Endothelial cell of umbilical vein (primary cell): ENCODE data around the gene CORO7. TPM values are rescaled to one million over a fixed set of nuclear protein-coding genes. Genes with fewer than 3 reads are reported as not detected.

Experiments used
- BruUV-seq: library from RNA; stranded (reverse); fragments of 400-500 nt; replicated peaks from 2 replicates; lab custom pipeline; 2021; lab: Mats Ljungman, UMichigan
- CTCF ChIA-PET: fragments of 300-600, 350-600 bp; sonication (Branson Sonifier 250); formaldehyde crosslinking; loops from one replicate; lab custom pipeline; 2021; ENCODE audit warnings: antibody characterized with exemption, inconsistent platforms; lab: Charles Lee
- POLR2A ChIA-PET: fragments of 300-600, 350-600 bp; sonication (Branson Sonifier 250); formaldehyde crosslinking; loops from one replicate; lab custom pipeline; 2021; ENCODE audit warnings: antibody characterized with exemption, inconsistent platforms; lab: Charles Lee
- DNase-seq: peaks from one replicate; pipeline ENCODE4 v3.0.0-alpha.2; 2011; ENCODE audit warnings: low read depth, low spot score
- FAIRE-seq: peaks from 2 replicates; lab custom pipeline; 2011; peaks lifted over from hg19 to GRCh38; lab: Jason Lieb, UNC
- H2AFZ ChIP-seq: 2 replicates; pipeline ENCODE4 v1.6.0; 2012; ENCODE audit warnings: low read depth, low read length, control low read depth, inconsistent platforms
- H3K27ac ChIP-seq: 2 replicates; pipeline ENCODE4 v1.5.1; 2011; ENCODE audit warnings: low read depth, mild to moderate bottlenecking, control low read depth, low read length, moderate library complexity; ENCODE audit not compliant: insufficient read depth
- H3K27me3 ChIP-seq, 2 experiments: 2 replicates each; pipeline versions ENCODE4 v1.6.0 to v1.6.1; 2011; ENCODE audit warnings: low read length in 2 of 2, mixed read lengths in 1 of 2; ENCODE audit not compliant: control insufficient read depth in 2 of 2, insufficient read depth in 2 of 2
- H3K36me3 ChIP-seq, 2 experiments: 2 replicates in 1 of 2; 3 replicates in 1 of 2; pipeline ENCODE4 v1.5.1; 2011; ENCODE audit warnings: low read length in 2 of 2, mild to moderate bottlenecking in 1 of 2, moderate library complexity in 1 of 2; ENCODE audit not compliant: control insufficient read depth in 2 of 2, insufficient read depth in 2 of 2; ENCODE audit errors: extremely low read depth in 1 of 2
- H3K4me1 ChIP-seq: 3 replicates; pipeline ENCODE4 v1.5.1; 2011; ENCODE audit warnings: mild to moderate bottlenecking, low read length; ENCODE audit not compliant: control insufficient read depth, insufficient read depth; ENCODE audit errors: extremely low read depth
- H3K4me2 ChIP-seq: 2 replicates; pipeline ENCODE4 v1.6.1; 2011; ENCODE audit warnings: low read length, control low read depth, mixed read lengths; ENCODE audit not compliant: insufficient read depth
- H3K4me3 ChIP-seq, 3 experiments: fragments of 200-600 bp in 1 of 3; sonication (generic), shearing (Covaris generic) in 1 of 3; replicated peaks in 1 of 3; 2 replicates each; pipeline ENCODE4 v1.5.1; 2011 to 2016; ENCODE audit warnings: control low read depth in 3 of 3, low read length in 3 of 3, mild to moderate bottlenecking in 2 of 3, inconsistent platforms in 1 of 3, low read depth in 1 of 3, moderate library complexity in 1 of 3; ENCODE audit not compliant: insufficient read depth in 1 of 3
- H3K79me2 ChIP-seq: 2 replicates; pipeline ENCODE4 v1.6.0; 2012; ENCODE audit warnings: low read length, inconsistent platforms; ENCODE audit not compliant: control insufficient read depth, insufficient read depth
- H3K9ac ChIP-seq: replicated peaks from 2 replicates; pipeline ENCODE3; 2011; ENCODE audit warnings: low read length, control low read depth; ENCODE audit not compliant: insufficient read depth; ENCODE audit errors: extremely low read depth
- H3K9me1 ChIP-seq: replicated peaks from 3 replicates; pipeline ENCODE4 v1.6.0; 2011; ENCODE audit warnings: mild to moderate bottlenecking, low read length; ENCODE audit not compliant: control insufficient read depth, insufficient read depth; ENCODE audit errors: extremely low read depth
- H3K9me3 ChIP-seq: replicated peaks from 2 replicates; pipeline ENCODE4 v1.5.1; 2012; ENCODE audit warnings: low read length, inconsistent platforms; ENCODE audit not compliant: control insufficient read depth, insufficient read depth
- H4K20me1 ChIP-seq: replicated peaks from 2 replicates; pipeline ENCODE3; 2011; ENCODE audit warnings: mild to moderate bottlenecking, low read length; ENCODE audit not compliant: control insufficient read depth, insufficient read depth; ENCODE audit errors: extremely low read depth
- CTCF ChIP-seq, 2 donors: IDR thresholded peaks; 1 replicate in 1 of 2; 2 replicates in 1 of 2; pipeline ENCODE4 v1.5.1; 2011; ENCODE audit warnings: low read length in 2 of 2, mild to moderate bottlenecking in 2 of 2, moderate library complexity in 2 of 2, control low read depth in 1 of 2, inconsistent platforms in 1 of 2, low read depth in 1 of 2; ENCODE audit not compliant: insufficient read depth in 1 of 2; ENCODE audit errors: extremely low read depth in 1 of 2
- EZH2 ChIP-seq: IDR thresholded peaks from 2 replicates; pipeline ENCODE4 v1.6.1; 2012; ENCODE audit warnings: borderline replicate concordance, low read depth, mild to moderate bottlenecking, moderate library complexity, low read length, inconsistent platforms; ENCODE audit not compliant: severe bottlenecking
- FOS ChIP-seq: IDR thresholded peaks from 2 replicates; pipeline ENCODE4 v1.6.1; 2011; ENCODE audit warnings: mild to moderate bottlenecking, low read length, moderate library complexity, borderline replicate concordance; ENCODE audit not compliant: insufficient read depth
- GATA2 ChIP-seq: IDR thresholded peaks from 2 replicates; pipeline ENCODE4 v1.7.0; 2011; ENCODE audit warnings: low read depth, mild to moderate bottlenecking, moderate library complexity, mixed read lengths, low read length; ENCODE audit not compliant: insufficient read length, insufficient read depth
- JUN ChIP-seq: IDR thresholded peaks from 2 replicates; pipeline ENCODE4 v1.6.1; 2011; ENCODE audit warnings: borderline replicate concordance, low read depth; ENCODE audit not compliant: insufficient read length, insufficient read depth
- POLR2A ChIP-seq: IDR thresholded peaks from 2 replicates; pipeline ENCODE4 v1.6.1; 2012; ENCODE audit warnings: low read depth, mild to moderate bottlenecking, control low read depth, low read length
- dilution Hi-C: fragments of 300-500 bp; cut with MboI; formaldehyde crosslinking; loops from one replicate; pipeline ENCODE4 v1.15.0; 2019; ENCODE audit warnings: low sequenced_read_pairs; ENCODE audit not compliant: extremely low pct_ligation_motif_present
- intact Hi-C: fragments of 100-400 bp; cut with micrococcal nuclease; formaldehyde crosslinking; loops from one replicate; pipeline ENCODE4 v1.10.0; 2022
- polyA plus RNA-seq, 4 experiments: library from polyadenylated mRNA; depleted of rRNA in 3 of 4; stranded (reverse) in 3 of 4; unstranded in 1 of 4; fragments of >200 nt; gene quantifications; 2 replicates each; pipeline versions ENCODE4 v1.2.1 to v1.2.3, GENCODE V29; 2011 to 2012; ENCODE audit warnings: missing spikeins in 1 of 4
- total RNA-seq: library from RNA; stranded (reverse); gene quantifications from 2 replicates; pipeline ENCODE4 v1.2.3, GENCODE V29; 2021
- TF ChIP-seq, protein P1 (sequence below): IDR thresholded peaks from 2 replicates; pipeline ENCODE4 v1.6.1; 2011; ENCODE audit not compliant: insufficient read depth, insufficient read length

CORO7 gene
- total and polyA plus RNA-seq, 2 donors (not counting 3 experiments of a cell fraction or from before 2014, with no cell fraction given), result 42.5 to 72.3 TPM

DNA sequence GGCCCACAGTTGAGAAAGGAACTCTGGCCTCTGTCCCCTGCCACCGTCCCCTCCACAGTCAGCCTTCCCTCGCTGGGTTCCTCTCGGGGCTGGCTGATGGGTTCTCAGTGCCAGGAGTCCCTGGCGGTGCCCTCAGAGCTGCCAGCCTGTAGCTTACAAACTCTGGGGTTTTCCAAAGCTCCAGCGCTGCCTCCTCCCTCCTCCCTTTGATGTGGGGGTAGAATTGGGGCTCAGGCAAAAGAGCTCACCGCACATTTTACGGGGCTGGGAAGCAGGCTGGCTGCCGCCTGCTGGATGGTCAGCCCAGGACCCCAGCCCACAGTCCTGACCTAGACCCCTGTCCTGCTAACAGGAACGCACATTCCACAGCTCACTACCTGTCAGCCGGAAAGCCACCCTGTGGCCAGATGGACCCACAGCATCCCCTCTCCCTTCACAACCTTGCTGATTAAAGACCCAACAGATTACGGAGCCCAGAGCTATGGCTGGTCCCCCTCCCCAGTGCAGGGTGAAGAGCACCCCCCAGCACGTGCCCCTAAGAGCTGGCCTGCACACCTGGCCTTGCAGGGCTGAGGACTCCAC, 38.7 kb downstream of the CORO7 start:
- CTCF ChIA-PET, result interaction anchor here (1.1 to 2.6 kb wide), 6 partner anchors 8 to 87 kb away, joined by 3 to 17 read pairs (median 4); partner anchors contain the start of gene PAM16
- no peak for FAIRE-seq

More for the DNA sequence above, 38.7 kb downstream of the CORO7 start:
- Histone ChIP-seq H3K9me3 (no peaks in the 10 kb centered on the region), H2AFZ (no peak overlapping the region), H3K27ac (no peak overlapping the region), H3K36me3 (no peaks in the 10 kb centered on the region), H3K9me1 (no peaks in the 10 kb centered on the region), H3K4me2 (no peak overlapping the region), H3K27me3 (no peaks in the 10 kb centered on the region), H3K9ac (no peak overlapping the region), H3K4me1 (peaks cover 2% of the 10 kb centered on the region), H3K4me3 (no peak overlapping the region), H4K20me1 (no peaks in the 10 kb centered on the region), H3K79me2 (no peaks in the 10 kb centered on the region)
- dilution Hi-C loops (no loop called here), intact Hi-C loops (no loop called here)
- POLR2A ChIA-PET, result no interaction called here
- TF ChIP-seq, protein P1, sequence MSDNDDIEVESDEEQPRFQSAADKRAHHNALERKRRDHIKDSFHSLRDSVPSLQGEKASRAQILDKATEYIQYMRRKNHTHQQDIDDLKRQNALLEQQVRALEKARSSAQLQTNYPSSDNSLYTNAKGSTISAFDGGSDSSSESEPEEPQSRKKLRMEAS, result no peak
- TF ChIP-seq JUN, result no peak
- no peak for TF ChIP-seq EZH2
- no peak for TF ChIP-seq CTCF (IDR thresholded peaks at IDR 0.05; ENCODE audit: extremely low read depth in 1 of 2, insufficient read depth in 1 of 2, low read depth in 1 of 2, low read length in 2 of 2)
- no peak for TF ChIP-seq FOS
- no peak for TF ChIP-seq GATA2
- no peak for TF ChIP-seq POLR2A
- no peak for DNase-seq
- BruUV-seq, result no TSS peak
